Endometrial microvascular endothelial cells (primary cell): ENCODE results near the gene VILL. TPM values are rescaled to one million over a fixed set of nuclear protein-coding genes. Genes with fewer than 3 reads are reported as not detected.
"Not testable (repeated sequence)": the region's sequence is repeated elsewhere in the genome, so short reads cannot be mapped to it uniquely, and the experiment has no call there.

Experiments
- in situ Hi-C: cut with HindIII; loops from 2 replicates; pipeline ENCODE4 v1.10.0; 2017; ENCODE audit warnings: low sequenced_read_pairs, low pct_unique_long_range_greater_than_20kb; ENCODE audit errors: inconsistent ontology term
- total RNA-seq: library from RNA; depleted of rRNA; stranded (reverse); fragments of >200 nt; gene quantifications from one replicate; pipeline ENCODE4 v1.2.3, GENCODE V29; 2015; ENCODE audit errors: inconsistent ontology term

VILL gene
- total RNA-seq, 1 donor from 2014 or later: 4.4 TPM

- in situ Hi-C loops: no loop called here
Measured at GRCh38 chr3:38027466-38028465, 37.2 kb downstream of the VILL start.

- in situ Hi-C loops: no loop called here
Measured at GRCh38 chr3:38028621-38029361, 38.2 kb downstream of the VILL start.

GRCh38 chr3:38029400-38030125 is 39.0 kb downstream of the VILL start, which contains the start of gene PLCD1:
Gene PLCD1, minus strand, starts transcription at chr3:38029642. Its CDS starts 103 bp downstream, at chr3:38029539.
- in situ Hi-C loops: no loop called here

- in situ Hi-C loops: no loop called here
Measured at GRCh38 chr3:38030126-38031021, 39.8 kb downstream of the VILL start.

- in situ Hi-C loops: no loop called here
Measured at GRCh38 chr3:38031022-38031994, 40.7 kb downstream of the VILL start.

GRCh38 chr3:38032328-38032865 is 41.8 kb downstream of the VILL start:
- in situ Hi-C loops: no loop called here

GRCh38 chr3:38033586-38033985 is 43.0 kb downstream of the VILL start:
- in situ Hi-C loops: not testable (repeated sequence)

- in situ Hi-C loops: not testable (repeated sequence)
Measured at GRCh38 chr3:38034335-38034734, 43.7 kb downstream of the VILL start.

- in situ Hi-C loops: no loop called here
Measured at GRCh38 chr3:38036286-38036685, 45.7 kb downstream of the VILL start.

- in situ Hi-C loops: no loop called here
Measured at GRCh38 chr3:38036906-38037305, 46.3 kb downstream of the VILL start.

GRCh38 chr3:38038447-38038911 is 47.9 kb downstream of the VILL start:
- in situ Hi-C loops: no loop called here

- in situ Hi-C loops: no loop called here
Measured at GRCh38 chr3:38039101-38039898, 48.7 kb downstream of the VILL start, which contains the start of gene DLEC1. Gene DLEC1, plus strand, starts transcription at chr3:38039208. Its CDS starts 18 bp downstream, at chr3:38039226.

GRCh38 chr3:38039899-38040261 is 49.3 kb downstream of the VILL start:
- in situ Hi-C loops: no loop called here

- in situ Hi-C loops: no loop called here
Measured at GRCh38 chr3:38040401-38040800, 49.8 kb downstream of the VILL start.

GRCh38 chr3:38043486-38043885 is 52.9 kb downstream of the VILL start:
- in situ Hi-C loops: no loop called here

GRCh38 chr3:38046027-38046426 is 55.4 kb downstream of the VILL start:
- in situ Hi-C loops: no loop called here
